Measurements from ENCODE around the gene DST. TPM values are rescaled to one million over a fixed set of nuclear protein-coding genes. Genes with fewer than 3 reads are reported as not detected.

The DST gene
- 48.5 and 51.5 TPM in 2 replicates for polyA plus RNA-seq (2013)

DNA sequence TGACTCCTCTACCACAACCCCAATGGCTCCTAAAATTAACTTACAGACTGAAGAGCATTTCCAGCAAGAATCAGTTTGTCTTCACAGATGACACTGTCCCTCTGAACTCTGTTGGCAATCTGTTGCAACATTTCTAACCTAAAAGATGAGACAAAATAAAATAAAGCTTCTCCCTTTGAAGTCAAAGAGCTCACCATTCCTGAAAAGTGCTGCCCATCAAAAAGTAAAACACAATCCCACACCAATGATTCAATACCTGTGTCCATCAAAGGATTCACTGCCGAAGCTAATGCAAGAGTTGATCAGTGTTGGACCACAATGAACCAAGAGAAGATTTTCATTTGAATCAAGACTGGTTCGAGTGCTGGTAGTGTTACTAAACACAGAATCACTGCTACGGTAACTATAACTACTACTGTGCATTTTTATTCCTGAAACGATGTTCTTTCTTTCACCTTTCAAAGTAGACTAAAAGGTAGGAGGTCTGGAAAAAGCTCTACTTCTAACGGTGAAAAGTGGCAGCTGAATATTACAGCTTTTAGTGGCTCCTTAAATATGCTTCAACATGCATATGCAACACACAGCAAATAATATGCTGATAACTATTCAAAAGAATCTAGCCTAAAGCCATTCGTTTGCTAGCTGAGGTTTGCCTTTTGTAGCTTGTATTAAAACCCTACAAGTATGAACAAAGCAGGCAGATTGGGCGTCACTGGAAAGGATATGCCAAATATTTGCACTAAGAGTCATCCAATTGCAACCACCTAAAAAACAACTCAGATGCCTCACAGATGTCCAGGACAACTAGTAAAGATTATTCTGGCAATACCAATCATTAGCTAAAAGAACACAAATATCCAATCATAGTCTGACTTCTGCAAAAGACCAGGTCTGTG lies at the start of gene DST:
DST (minus strand) TSS at position 524 of the 896 bp plus-strand sequence.
- Histone ChIP-seq H4K91ac (ENCODE audit: low read depth, low read length) (no peak within 1 kb of the TSS), H2AK5ac (ENCODE audit: low read length) (no peak within 1 kb of the TSS), H3K4me2 (ENCODE audit: low read length) (no peak within 1 kb of the TSS), H4K12ac (ENCODE audit: low read depth, low read length) (no peak within 1 kb of the TSS), H3K27me3 (ENCODE audit: insufficient read depth, low read length) (no peaks in the 10 kb centered on the region), H3K14ac (ENCODE audit: low read length) (no peak within 1 kb of the TSS), H3K4me1 (ENCODE audit: control insufficient read depth in 1 of 2, insufficient read depth in 2 of 2, low read length in 2 of 2) (no peaks in the 10 kb centered on the region), H4K8ac (ENCODE audit: low read depth, low read length) (no peak within 1 kb of the TSS), H3K4me3 (ENCODE audit: low read depth, low read length) (no peak within 1 kb of the TSS), H3K36me3 (ENCODE audit: control insufficient read depth in 1 of 2, insufficient read depth in 2 of 2, low read length in 2 of 2) (peaks cover 0 to 4% of the 10 kb centered on the region in 2 experiments), H3K9ac (ENCODE audit: low read length) (no peak within 1 kb of the TSS), H3K79me1 (ENCODE audit: low read length) (no peaks in the 10 kb centered on the region), H3K18ac (ENCODE audit: low read length) (no peak within 1 kb of the TSS), H3K9me3 (ENCODE audit: insufficient read depth, low read depth, low read length) (no peaks in the 10 kb centered on the region), H2BK12ac (ENCODE audit: low read length) (no peak within 1 kb of the TSS), H2BK5ac (ENCODE audit: low read depth, low read length, poor library complexity) (no peak within 1 kb of the TSS), H2AFZ (ENCODE audit: insufficient read depth, low read length, poor library complexity) (no peak within 1 kb of the TSS), H2BK120ac (ENCODE audit: insufficient read depth, low read length, poor library complexity) (no peak within 1 kb of the TSS), H3K79me2 (ENCODE audit: control insufficient read depth, insufficient read depth, low read length, poor library complexity) (no peaks in the 10 kb centered on the region), H3K27ac (ENCODE audit: low read depth, low read length) (no peak within 1 kb of the TSS), H3K4ac (ENCODE audit: low read depth, low read length) (no peak within 1 kb of the TSS), H3K23ac (ENCODE audit: low read length) (no peak within 1 kb of the TSS)
- DNase-seq, result peak; percentile 56 to 84
- WGBS (ENCODE audit: extremely low coverage, insufficient coverage, insufficient read length), result no CpG with 5 or more reads among the region's 7 CpGs

GRCh38 chr6:56691814-56692213 lies 49.1 kb upstream of the DST start:
- no peak overlapping the region for H2AFZ ChIP-seq (ENCODE audit: insufficient read depth, low read length, poor library complexity)
- H3K18ac ChIP-seq (ENCODE audit: low read length), result no peak overlapping the region
- no peak overlapping the region for H4K91ac ChIP-seq (ENCODE audit: low read depth, low read length)
- no peak overlapping the region for H3K4ac ChIP-seq (ENCODE audit: low read depth, low read length)
- H3K4me3 ChIP-seq (ENCODE audit: low read depth, low read length), result no peak overlapping the region
- peaks cover 0 to 2% of the 10 kb centered on the region in 2 experiments for H3K36me3 ChIP-seq (ENCODE audit: control insufficient read depth in 1 of 2, insufficient read depth in 2 of 2, low read length in 2 of 2)
- no peak overlapping the region for H3K4me2 ChIP-seq (ENCODE audit: low read length)
- H3K79me1 ChIP-seq (ENCODE audit: low read length), result no peaks in the 10 kb centered on the region
- H3K27ac ChIP-seq (ENCODE audit: low read depth, low read length), result no peak overlapping the region
- WGBS (ENCODE audit: extremely low coverage, insufficient coverage, insufficient read length), result no CpG with 5 or more reads among the region's 1 CpG
- no peak overlapping the region for H2BK120ac ChIP-seq (ENCODE audit: insufficient read depth, low read length, poor library complexity)
- H3K27me3 ChIP-seq (ENCODE audit: insufficient read depth, low read length), result no peaks in the 10 kb centered on the region
- no peak overlapping the region for H2BK5ac ChIP-seq (ENCODE audit: low read depth, low read length, poor library complexity)
- H3K23ac ChIP-seq (ENCODE audit: low read length), result no peak overlapping the region
- H3K14ac ChIP-seq (ENCODE audit: low read length), result no peak overlapping the region
- no peak overlapping the region for H3K9ac ChIP-seq (ENCODE audit: low read length)
- no peak overlapping the region for H4K8ac ChIP-seq (ENCODE audit: low read depth, low read length)
- H3K79me2 ChIP-seq (ENCODE audit: control insufficient read depth, insufficient read depth, low read length, poor library complexity), result no peaks in the 10 kb centered on the region
- no peaks in the 10 kb centered on the region for H3K9me3 ChIP-seq (ENCODE audit: insufficient read depth, low read depth, low read length)
- H3K4me1 ChIP-seq (ENCODE audit: control insufficient read depth in 1 of 2, insufficient read depth in 2 of 2, low read length in 2 of 2), result no peaks in the 10 kb centered on the region
- no peak overlapping the region for H2BK12ac ChIP-seq (ENCODE audit: low read length)
- DNase-seq, result no peak
- H4K12ac ChIP-seq (ENCODE audit: low read depth, low read length), result no peak overlapping the region
- no peak overlapping the region for H2AK5ac ChIP-seq (ENCODE audit: low read length)

DNA sequence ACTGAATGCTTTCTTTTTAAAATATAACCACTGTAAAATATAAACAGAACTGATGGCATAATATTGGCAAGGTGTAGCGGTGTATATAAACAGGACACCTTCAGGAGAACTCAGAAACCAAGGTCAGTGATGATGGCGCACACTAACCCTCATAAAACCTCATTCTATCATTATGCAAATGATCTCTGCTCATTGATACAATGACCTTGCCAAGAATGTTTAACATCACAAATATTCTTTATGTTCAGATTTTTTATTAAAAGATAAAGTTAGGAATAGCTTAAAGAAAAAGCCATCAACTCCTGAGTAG lies 48.6 kb upstream of the DST start:
- H3K4me2 ChIP-seq (ENCODE audit: low read length), result no peak overlapping the region
- H2AFZ ChIP-seq (ENCODE audit: insufficient read depth, low read length, poor library complexity), result no peak overlapping the region
- no peak overlapping the region for H3K4ac ChIP-seq (ENCODE audit: low read depth, low read length)
- H3K79me1 ChIP-seq (ENCODE audit: low read length), result no peaks in the 10 kb centered on the region
- peaks cover 0 to 2% of the 10 kb centered on the region in 2 experiments for H3K36me3 ChIP-seq (ENCODE audit: control insufficient read depth in 1 of 2, insufficient read depth in 2 of 2, low read length in 2 of 2)
- no peak overlapping the region for H2BK120ac ChIP-seq (ENCODE audit: insufficient read depth, low read length, poor library complexity)
- H3K4me1 ChIP-seq (ENCODE audit: control insufficient read depth in 1 of 2, insufficient read depth in 2 of 2, low read length in 2 of 2), result no peaks in the 10 kb centered on the region
- H3K14ac ChIP-seq (ENCODE audit: low read length), result no peak overlapping the region
- no peak overlapping the region for H4K12ac ChIP-seq (ENCODE audit: low read depth, low read length)
- H3K79me2 ChIP-seq (ENCODE audit: control insufficient read depth, insufficient read depth, low read length, poor library complexity), result no peaks in the 10 kb centered on the region
- H3K23ac ChIP-seq (ENCODE audit: low read length), result no peak overlapping the region
- no peak overlapping the region for H4K8ac ChIP-seq (ENCODE audit: low read depth, low read length)
- H3K9me3 ChIP-seq (ENCODE audit: insufficient read depth, low read depth, low read length), result no peaks in the 10 kb centered on the region
- H3K9ac ChIP-seq (ENCODE audit: low read length), result no peak overlapping the region
- H3K4me3 ChIP-seq (ENCODE audit: low read depth, low read length), result no peak overlapping the region
- no peak overlapping the region for H4K91ac ChIP-seq (ENCODE audit: low read depth, low read length)
- no peak overlapping the region for H3K18ac ChIP-seq (ENCODE audit: low read length)
- H3K27ac ChIP-seq (ENCODE audit: low read depth, low read length), result no peak overlapping the region
- no peaks in the 10 kb centered on the region for H3K27me3 ChIP-seq (ENCODE audit: insufficient read depth, low read length)
- no peak for DNase-seq
- no peak overlapping the region for H2BK5ac ChIP-seq (ENCODE audit: low read depth, low read length, poor library complexity)
- no peak overlapping the region for H2BK12ac ChIP-seq (ENCODE audit: low read length)
- H2AK5ac ChIP-seq (ENCODE audit: low read length), result no peak overlapping the region
- no CpG with 5 or more reads among the region's 2 CpGs for WGBS (ENCODE audit: extremely low coverage, insufficient coverage, insufficient read length)

- WGBS (ENCODE audit: extremely low coverage, insufficient coverage, insufficient read length), result no CpG with 5 or more reads among the region's 4 CpGs
- Histone ChIP-seq H3K36me3 (ENCODE audit: control insufficient read depth in 1 of 2, insufficient read depth in 2 of 2, low read length in 2 of 2) (peaks cover 0 to 2% of the 10 kb centered on the region in 2 experiments), H3K79me1 (ENCODE audit: low read length) (no peaks in the 10 kb centered on the region), H4K91ac (ENCODE audit: low read depth, low read length) (no peak overlapping the region), H3K9me3 (ENCODE audit: insufficient read depth, low read depth, low read length) (no peaks in the 10 kb centered on the region), H3K79me2 (ENCODE audit: control insufficient read depth, insufficient read depth, low read length, poor library complexity) (no peaks in the 10 kb centered on the region), H3K9ac (ENCODE audit: low read length) (no peak overlapping the region), H3K27ac (ENCODE audit: low read depth, low read length) (no peak overlapping the region), H4K12ac (ENCODE audit: low read depth, low read length) (no peak overlapping the region), H3K18ac (ENCODE audit: low read length) (no peak overlapping the region), H4K8ac (ENCODE audit: low read depth, low read length) (no peak overlapping the region), H3K4me1 (ENCODE audit: control insufficient read depth in 1 of 2, insufficient read depth in 2 of 2, low read length in 2 of 2) (no peaks in the 10 kb centered on the region), H2BK5ac (ENCODE audit: low read depth, low read length, poor library complexity) (no peak overlapping the region), H3K4me2 (ENCODE audit: low read length) (no peak overlapping the region), H2AK5ac (ENCODE audit: low read length) (no peak overlapping the region), H3K27me3 (ENCODE audit: insufficient read depth, low read length) (no peaks in the 10 kb centered on the region), H2AFZ (ENCODE audit: insufficient read depth, low read length, poor library complexity) (no peak overlapping the region), H2BK120ac (ENCODE audit: insufficient read depth, low read length, poor library complexity) (no peak overlapping the region), H3K14ac (ENCODE audit: low read length) (no peak overlapping the region), H3K4ac (ENCODE audit: low read depth, low read length) (no peak overlapping the region), H3K23ac (ENCODE audit: low read length) (no peak overlapping the region), H3K4me3 (ENCODE audit: low read depth, low read length) (no peak overlapping the region), H2BK12ac (ENCODE audit: low read length) (no peak overlapping the region)
- no peak for DNase-seq
These were observed 48.0 kb upstream of the DST start for GRCh38 chr6:56690519-56691285.
